Inflammatory macrophage (primary cell): ENCODE results near the gene TLK2.

Experiments
- DNase-seq, 2 donors: peaks; one replicate each; pipeline ENCODE4 v3.0.0-alpha.2; 2020 to 2022

TLK2 gene

GRCh38 chr17:62657145-62657665, 178.6 kb downstream of the TLK2 start:
- no peak for DNase-seq

DNA sequence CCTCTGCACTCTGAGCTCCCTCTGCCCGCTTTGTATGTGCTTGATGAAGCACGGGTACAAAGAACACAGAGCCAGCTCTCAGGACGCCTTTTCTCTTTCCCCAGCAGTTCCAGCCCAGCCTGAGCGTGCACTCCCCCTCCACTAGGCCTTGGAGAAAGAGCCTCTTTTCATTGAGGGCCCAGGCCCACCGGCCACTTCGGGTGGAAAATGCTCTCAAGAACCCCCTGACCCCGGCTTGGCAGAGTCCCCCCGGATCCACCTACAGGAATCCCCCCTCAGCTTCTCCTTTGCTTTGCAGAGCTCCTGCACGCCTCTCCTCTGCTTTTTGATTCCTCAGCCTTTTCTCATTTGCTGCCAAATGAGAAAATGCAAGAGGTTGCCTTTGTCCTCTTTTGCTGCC, 179.1 kb downstream of the TLK2 start:
- DNase-seq, result no peak

DNA sequence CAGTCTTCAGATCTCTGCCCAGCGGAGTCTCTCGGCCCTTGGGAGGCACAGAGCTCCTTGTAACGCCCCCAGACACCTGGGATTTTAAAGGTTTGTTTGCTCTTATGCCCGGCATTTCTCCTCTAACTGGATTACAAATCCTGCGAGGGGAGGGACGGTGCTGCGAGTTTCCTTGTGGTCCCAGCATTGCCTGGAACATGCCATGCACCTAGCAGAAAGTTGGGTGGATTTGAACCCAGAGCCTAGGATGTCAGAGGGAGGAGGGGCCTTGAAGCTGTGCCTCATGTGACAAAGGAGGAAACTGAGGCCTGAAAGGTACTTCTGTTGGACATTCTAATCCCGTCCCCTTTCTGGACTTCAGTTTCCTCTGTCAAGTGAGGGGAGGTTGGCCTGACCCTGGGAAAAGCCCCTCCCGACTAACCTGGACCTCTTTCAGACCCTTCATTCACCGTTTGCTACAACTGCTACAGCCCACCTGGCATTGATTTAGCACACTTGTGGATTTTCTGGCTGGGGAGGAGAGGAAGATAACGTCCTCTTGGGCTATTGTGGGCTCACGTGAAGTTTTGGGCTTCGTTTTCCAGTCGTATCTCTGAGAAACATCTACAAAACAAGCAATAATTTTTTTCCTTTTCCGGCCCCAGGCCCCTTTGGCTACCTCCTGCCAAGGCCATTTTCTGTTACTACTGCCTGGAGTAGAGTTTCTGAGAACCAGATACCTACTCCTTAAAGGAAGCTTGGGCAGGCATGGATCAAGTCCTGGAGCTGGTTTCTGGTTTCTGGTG, 179.7 kb downstream of the TLK2 start:
- DNase-seq, result no peak

- no peak for DNase-seq
These were observed 182.0 kb downstream of the TLK2 start for GRCh38 chr17:62660629-62661118.

GRCh38 chr17:62661337-62661736, 182.7 kb downstream of the TLK2 start:
- no peak for DNase-seq

- DNase-seq, result no peak
These were observed 184.2 kb downstream of the TLK2 start for GRCh38 chr17:62662855-62663254.
